Measurements from ENCODE around the gene PALLD. TPM values are rescaled to one million over a fixed set of nuclear protein-coding genes. Genes with fewer than 3 reads are reported as not detected.

Gene PALLD
- total RNA-seq, 4 donors from 2014 or later = 58.5 to 164 (median 84.2) TPM

- ATAC-seq (ENCODE audit: low FRiP score) (no peak), DNase-seq (ENCODE audit: low spot score) (no peak)
- TF ChIP-seq CTCF (IDR thresholded peaks at IDR 0.05) = no peak
These were observed 11.5 kb upstream of the PALLD start for GRCh38 chr4:168485156-168485910.

GRCh38 chr4:168486912-168487281 is 10.0 kb upstream of the PALLD start:
- no peak for TF ChIP-seq CTCF (IDR thresholded peaks at IDR 0.05)
- ATAC-seq (ENCODE audit: low FRiP score) (no peak), DNase-seq (ENCODE audit: low spot score) (no peak)

- DNase-seq (ENCODE audit: low spot score) (no peak), ATAC-seq (ENCODE audit: low FRiP score) (no peak)
- no peak for TF ChIP-seq CTCF (IDR thresholded peaks at IDR 0.05)
These were observed 9.4 kb upstream of the PALLD start for GRCh38 chr4:168487282-168488035.

GRCh38 chr4:168488869-168489274 is 8.0 kb upstream of the PALLD start:
- DNase-seq (ENCODE audit: low spot score) = no peak
- no peak for ATAC-seq (ENCODE audit: low FRiP score)
- no peak for TF ChIP-seq CTCF (IDR thresholded peaks at IDR 0.05)

- ATAC-seq (ENCODE audit: low FRiP score) = no peak
- TF ChIP-seq CTCF (IDR thresholded peaks at IDR 0.05) = no peak
- no peak for DNase-seq (ENCODE audit: low spot score)
These were observed 7.2 kb upstream of the PALLD start for GRCh38 chr4:168489616-168490015.

GRCh38 chr4:168490711-168491110 is 6.1 kb upstream of the PALLD start:
- TF ChIP-seq CTCF (IDR thresholded peaks at IDR 0.05) = no peak
- ATAC-seq (ENCODE audit: low FRiP score) (no peak), DNase-seq (ENCODE audit: low spot score) (no peak)

GRCh38 chr4:168491563-168491962 is 5.3 kb upstream of the PALLD start:
- DNase-seq (ENCODE audit: low spot score) (no peak), ATAC-seq (ENCODE audit: low FRiP score) (no peak)
- TF ChIP-seq CTCF (IDR thresholded peaks at IDR 0.05) = no peak
